Prostate gland (tissue), 2 donors: ENCODE measurements around the gene LBH. TPM values are rescaled to one million over a fixed set of nuclear protein-coding genes. Genes with fewer than 3 reads are reported as not detected.

ENCODE experiments used
- DNase-seq: peaks from one replicate; pipeline ENCODE4 v3.0.0-alpha.2; 2019; ENCODE audit warnings: low spot score
- H3K27ac ChIP-seq, 2 donors: fragments of 200-600 bp; sonication (generic); 2 replicates each; pipeline ENCODE4 v1.5.1; 2017 to 2019
- H3K27me3 ChIP-seq: fragments of 200-600 bp; sonication (generic); replicated peaks from 2 replicates; pipeline ENCODE4 v1.5.1; 2019; ENCODE audit not compliant: insufficient read depth
- H3K36me3 ChIP-seq, 2 donors: fragments of 200-600 bp; sonication (generic); 1 replicate in 1 of 2; 2 replicates in 1 of 2; pipeline versions ENCODE4 v1.5.1 to v1.8.1; 2017 to 2019
- H3K4me1 ChIP-seq: fragments of 200-600 bp; sonication (generic); replicated peaks from 2 replicates; pipeline ENCODE4 v1.5.1; 2019
- H3K4me3 ChIP-seq, 2 donors: fragments of 200-600 bp; sonication (generic); 2 replicates each; pipeline ENCODE4 v1.5.1; 2017 to 2019
- H3K9me3 ChIP-seq: fragments of 200-600 bp; sonication (generic); 2 replicates; pipeline ENCODE4 v1.5.1; 2017
- CTCF ChIP-seq, 4 experiments: fragments of 200-600 bp in 2 of 4; fragments of 450-650 bp in 2 of 4; sonication (generic) in 2 of 4; IDR thresholded peaks; 1 replicate in 3 of 4; 2 replicates in 1 of 4; pipeline ENCODE4 v1.5.1; 2016 to 2019; ENCODE audit warnings: antibody characterized with exemption in 4 of 4, mild to moderate bottlenecking in 2 of 4, moderate library complexity in 2 of 4
- POLR2A ChIP-seq: fragments of 450-650 bp; IDR thresholded peaks from one replicate; pipeline ENCODE4 v1.6.1; 2016; ENCODE audit warnings: antibody characterized with exemption, mild to moderate bottlenecking
- POLR2AphosphoS5 ChIP-seq: sonication (generic); formaldehyde crosslinking; IDR thresholded peaks from one replicate; pipeline ENCODE4 v1.6.1; 2017; ENCODE audit warnings: antibody characterized with exemption
- WGBS: methylation state at CpG from one replicate; pipeline ENCODE4 v1.1.5; 2018; 5-methylcytosine and 5-hydroxymethylcytosine counted together
- intact Hi-C: fragments of 100-400 bp; cut with DNase I; formaldehyde crosslinking; loops from one replicate; pipeline ENCODE4 v1.14.2; 2022
- total RNA-seq, 2 donors: library from RNA; depleted of rRNA; stranded (reverse); fragments of >200 nt; gene quantifications; one replicate each; pipeline ENCODE4 v1.1.0, GENCODE V29; 2016

Gene LBH
- total RNA-seq, 2 donors from 2014 or later: 33.3 to 41.8 TPM

DNA sequence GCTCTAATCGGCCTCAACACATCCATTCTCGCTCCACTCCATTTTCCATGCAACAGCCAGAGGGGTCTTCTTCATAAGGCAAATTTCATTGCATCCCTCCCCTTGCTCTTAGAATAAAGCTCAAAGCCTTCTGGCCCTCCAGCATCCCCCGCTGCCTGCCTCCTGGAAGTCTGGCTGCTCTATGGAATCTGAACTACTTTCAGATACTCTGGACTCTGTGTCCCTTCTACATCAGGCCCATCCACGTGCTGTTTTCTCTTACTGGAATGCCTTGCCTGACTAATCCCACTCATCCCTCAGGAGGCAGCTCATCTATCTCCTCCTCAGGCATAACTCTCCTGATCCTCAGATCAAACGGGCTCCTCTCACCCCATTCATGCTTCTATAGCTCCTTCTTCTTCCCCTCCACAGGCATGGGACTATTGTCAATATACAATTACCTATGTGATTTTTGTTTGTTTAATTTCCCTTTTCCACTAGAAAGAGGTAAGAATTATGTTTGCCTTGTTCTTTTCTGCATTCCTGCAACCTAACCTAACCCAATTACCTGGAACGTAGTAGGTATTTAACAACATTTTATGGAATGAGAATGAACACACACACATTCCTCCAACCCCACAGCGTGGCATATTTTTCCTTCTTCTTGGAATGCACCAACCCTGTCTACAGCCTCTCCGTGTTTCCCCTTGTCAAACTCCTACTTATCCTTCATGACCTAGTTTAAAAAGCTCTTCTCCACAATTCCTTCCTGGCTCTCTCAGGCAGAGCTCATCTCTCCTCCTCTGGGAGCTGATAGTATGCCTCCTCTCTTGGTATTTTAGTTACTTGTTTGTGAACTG lies 49.5 kb downstream of the LBH start:
- no peak overlapping the region for H3K4me3 ChIP-seq
- H3K27me3 ChIP-seq: no peaks in the 10 kb centered on the region
- TF ChIP-seq POLR2AphosphoS5: no peak
- TF ChIP-seq POLR2A: no peak
- no peak for TF ChIP-seq CTCF (IDR thresholded peaks at IDR 0.05)
- WGBS: 79% methylated on average over 8 of the region's 8 CpGs
- no peaks in the 10 kb centered on the region for H3K9me3 ChIP-seq
- no peaks in the 10 kb centered on the region for H3K4me1 ChIP-seq
- no peak for DNase-seq
- H3K27ac ChIP-seq: no peak overlapping the region
- intact Hi-C loops: no loop called here
- H3K36me3 ChIP-seq: no peaks in the 10 kb centered on the region

DNA sequence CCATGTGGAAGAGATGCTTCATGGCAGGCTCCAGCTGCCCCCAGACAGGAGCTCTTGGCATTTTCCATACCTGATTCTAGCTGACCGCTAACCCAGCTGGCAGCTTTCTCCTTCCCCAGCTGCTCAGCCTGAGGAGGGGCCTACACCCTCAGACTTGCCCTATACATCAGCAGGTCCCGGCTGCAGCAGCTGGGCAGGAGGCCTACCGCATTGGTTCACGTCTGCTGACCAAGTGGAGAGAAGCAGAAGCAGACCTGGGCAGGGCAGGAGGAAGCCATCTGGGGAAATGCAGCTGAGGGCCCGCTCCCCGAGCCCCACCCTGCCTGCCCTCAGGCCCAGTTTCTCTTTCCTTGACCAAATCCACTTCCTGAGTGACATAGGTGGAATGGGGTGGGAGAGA lies 50.7 kb downstream of the LBH start:
- H3K27me3 ChIP-seq: no peaks in the 10 kb centered on the region
- H3K36me3 ChIP-seq: no peaks in the 10 kb centered on the region
- H3K4me3 ChIP-seq: no peak overlapping the region
- 93% methylated on average over 6 of the region's 6 CpGs for WGBS
- no peak for TF ChIP-seq CTCF (IDR thresholded peaks at IDR 0.05)
- no peak for TF ChIP-seq POLR2A
- no peak for TF ChIP-seq POLR2AphosphoS5
- no peaks in the 10 kb centered on the region for H3K9me3 ChIP-seq
- no peak for DNase-seq
- no peaks in the 10 kb centered on the region for H3K4me1 ChIP-seq
- intact Hi-C loops: no loop called here
- no peak overlapping the region for H3K27ac ChIP-seq

DNA sequence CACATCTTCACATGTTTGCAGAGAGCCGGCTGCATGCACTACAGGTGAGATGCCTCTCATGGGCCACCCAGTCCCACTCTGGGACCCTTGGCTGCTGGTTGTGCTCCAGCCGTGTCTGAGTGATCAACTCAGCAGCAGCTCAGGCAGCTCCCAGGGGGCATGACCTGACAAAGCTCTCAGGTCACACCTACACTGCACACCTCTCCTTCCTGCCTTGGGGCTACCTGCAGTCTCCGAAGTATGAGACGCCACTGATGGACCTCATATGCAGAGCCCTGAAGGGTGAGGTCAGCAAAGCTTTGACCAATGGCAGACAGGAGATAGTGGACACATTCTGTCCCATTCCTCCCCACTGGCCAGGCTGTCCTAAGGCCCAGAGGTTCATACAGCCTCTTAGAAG lies 51.4 kb downstream of the LBH start:
- intact Hi-C loops: no loop called here
- Histone ChIP-seq H3K36me3 (no peaks in the 10 kb centered on the region), H3K4me3 (no peak overlapping the region), H3K27ac (no peak overlapping the region), H3K4me1 (no peaks in the 10 kb centered on the region), H3K9me3 (no peaks in the 10 kb centered on the region), H3K27me3 (no peaks in the 10 kb centered on the region)
- TF ChIP-seq CTCF (IDR thresholded peaks at IDR 0.05) (no peak), POLR2AphosphoS5 (no peak), POLR2A (no peak)
- 100% methylated on average over 4 of the region's 4 CpGs for WGBS
- no peak for DNase-seq

GRCh38 chr2:30283931-30284565 lies 52.7 kb downstream of the LBH start:
- H3K4me1 ChIP-seq: no peaks in the 10 kb centered on the region
- WGBS: 87% methylated on average over 14 of the region's 14 CpGs
- TF ChIP-seq CTCF (IDR thresholded peaks at IDR 0.05) (no peak), POLR2A (no peak), POLR2AphosphoS5 (no peak)
- no peak overlapping the region for H3K27ac ChIP-seq
- no peak overlapping the region for H3K4me3 ChIP-seq
- intact Hi-C loops: no loop called here
- no peaks in the 10 kb centered on the region for H3K36me3 ChIP-seq
- H3K27me3 ChIP-seq: no peaks in the 10 kb centered on the region
- no peak for DNase-seq
- H3K9me3 ChIP-seq: no peaks in the 10 kb centered on the region

DNA sequence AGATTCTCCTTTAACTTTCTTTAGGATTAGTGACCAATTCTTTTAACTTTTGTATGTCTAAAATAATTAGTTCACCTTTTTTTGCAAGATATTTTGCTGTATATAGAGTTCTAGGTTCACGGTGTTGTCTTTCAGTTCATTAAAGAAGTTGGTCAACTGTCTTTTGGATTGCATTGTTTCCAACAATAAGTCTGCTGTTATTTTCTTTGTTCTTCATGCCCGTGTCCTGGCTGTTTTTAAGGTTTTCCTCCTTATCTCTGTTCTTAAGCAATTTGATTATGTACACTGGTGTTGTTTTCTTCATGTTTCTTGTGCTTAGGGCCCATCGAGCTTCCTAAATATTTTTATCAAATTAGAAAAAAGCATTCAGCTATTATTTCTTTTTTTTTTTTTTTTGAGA lies 54.4 kb downstream of the LBH start:
- no peak for DNase-seq
- Histone ChIP-seq H3K9me3 (no peaks in the 10 kb centered on the region), H3K4me3 (no peak overlapping the region), H3K27ac (no peak overlapping the region), H3K4me1 (no peaks in the 10 kb centered on the region), H3K36me3 (no peaks in the 10 kb centered on the region), H3K27me3 (no peaks in the 10 kb centered on the region)
- WGBS: 96% methylated on average over 3 of the region's 3 CpGs
- intact Hi-C loops: no loop called here
- TF ChIP-seq POLR2AphosphoS5 (no peak), CTCF (IDR thresholded peaks at IDR 0.05) (no peak), POLR2A (no peak)
